ENCODE data around the gene NPAS3. TPM values are rescaled to one million over a fixed set of nuclear protein-coding genes. Genes with fewer than 3 reads are reported as not detected.

The NPAS3 gene
- total RNA-seq, 1 experiment from 2014 or later: 0.35 TPM

DNA sequence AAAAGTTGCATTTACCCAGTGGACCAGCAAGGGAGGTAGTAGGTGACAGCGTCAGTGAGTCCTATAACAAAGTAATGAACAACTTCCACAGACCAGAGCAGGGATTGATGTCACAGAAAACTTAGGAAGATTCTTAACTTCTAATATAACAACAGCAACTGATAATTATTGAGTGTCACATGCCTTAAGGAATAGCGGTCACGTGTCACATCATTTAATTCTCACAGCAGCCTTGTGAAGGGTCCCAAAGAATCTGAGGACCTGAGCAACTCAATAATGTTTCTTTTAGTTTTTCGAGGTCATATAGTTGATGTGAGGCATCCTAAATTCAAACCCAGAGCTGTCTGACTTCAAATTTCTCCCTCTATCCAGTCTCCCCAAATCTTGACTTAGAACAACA, 590.0 kb downstream of the NPAS3 start:
- Mint-ChIP-seq H3K36me3 (ENCODE audit: insufficient read depth, unreplicated experiment) (no peaks in the 10 kb centered on the region), H3K4me1 (ENCODE audit: insufficient read depth, unreplicated experiment) (peaks cover 25% of the 10 kb centered on the region), H3K4me3 (ENCODE audit: unreplicated experiment) (no peak overlapping the region), H3K27ac (ENCODE audit: low read depth, unreplicated experiment) (no peak overlapping the region), H3K9me3 (ENCODE audit: unreplicated experiment) (no peaks in the 10 kb centered on the region), H3K27me3 (ENCODE audit: insufficient read depth, unreplicated experiment) (no peaks in the 10 kb centered on the region)
- ChIA-PET POLR2A (no interaction called here), CTCF (no interaction called here)
- intact Hi-C loops (cut with micrococcal nuclease): no loop called here
- no TSS peak for BruUV-seq (replicated peaks)
- DNase-seq (ENCODE audit: unreplicated experiment): no peak
- TF ChIP-seq, protein P1, sequence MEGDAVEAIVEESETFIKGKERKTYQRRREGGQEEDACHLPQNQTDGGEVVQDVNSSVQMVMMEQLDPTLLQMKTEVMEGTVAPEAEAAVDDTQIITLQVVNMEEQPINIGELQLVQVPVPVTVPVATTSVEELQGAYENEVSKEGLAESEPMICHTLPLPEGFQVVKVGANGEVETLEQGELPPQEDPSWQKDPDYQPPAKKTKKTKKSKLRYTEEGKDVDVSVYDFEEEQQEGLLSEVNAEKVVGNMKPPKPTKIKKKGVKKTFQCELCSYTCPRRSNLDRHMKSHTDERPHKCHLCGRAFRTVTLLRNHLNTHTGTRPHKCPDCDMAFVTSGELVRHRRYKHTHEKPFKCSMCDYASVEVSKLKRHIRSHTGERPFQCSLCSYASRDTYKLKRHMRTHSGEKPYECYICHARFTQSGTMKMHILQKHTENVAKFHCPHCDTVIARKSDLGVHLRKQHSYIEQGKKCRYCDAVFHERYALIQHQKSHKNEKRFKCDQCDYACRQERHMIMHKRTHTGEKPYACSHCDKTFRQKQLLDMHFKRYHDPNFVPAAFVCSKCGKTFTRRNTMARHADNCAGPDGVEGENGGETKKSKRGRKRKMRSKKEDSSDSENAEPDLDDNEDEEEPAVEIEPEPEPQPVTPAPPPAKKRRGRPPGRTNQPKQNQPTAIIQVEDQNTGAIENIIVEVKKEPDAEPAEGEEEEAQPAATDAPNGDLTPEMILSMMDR (IDR thresholded peaks at IDR 0.05; ENCODE audit: unreplicated experiment): no peak

DNA sequence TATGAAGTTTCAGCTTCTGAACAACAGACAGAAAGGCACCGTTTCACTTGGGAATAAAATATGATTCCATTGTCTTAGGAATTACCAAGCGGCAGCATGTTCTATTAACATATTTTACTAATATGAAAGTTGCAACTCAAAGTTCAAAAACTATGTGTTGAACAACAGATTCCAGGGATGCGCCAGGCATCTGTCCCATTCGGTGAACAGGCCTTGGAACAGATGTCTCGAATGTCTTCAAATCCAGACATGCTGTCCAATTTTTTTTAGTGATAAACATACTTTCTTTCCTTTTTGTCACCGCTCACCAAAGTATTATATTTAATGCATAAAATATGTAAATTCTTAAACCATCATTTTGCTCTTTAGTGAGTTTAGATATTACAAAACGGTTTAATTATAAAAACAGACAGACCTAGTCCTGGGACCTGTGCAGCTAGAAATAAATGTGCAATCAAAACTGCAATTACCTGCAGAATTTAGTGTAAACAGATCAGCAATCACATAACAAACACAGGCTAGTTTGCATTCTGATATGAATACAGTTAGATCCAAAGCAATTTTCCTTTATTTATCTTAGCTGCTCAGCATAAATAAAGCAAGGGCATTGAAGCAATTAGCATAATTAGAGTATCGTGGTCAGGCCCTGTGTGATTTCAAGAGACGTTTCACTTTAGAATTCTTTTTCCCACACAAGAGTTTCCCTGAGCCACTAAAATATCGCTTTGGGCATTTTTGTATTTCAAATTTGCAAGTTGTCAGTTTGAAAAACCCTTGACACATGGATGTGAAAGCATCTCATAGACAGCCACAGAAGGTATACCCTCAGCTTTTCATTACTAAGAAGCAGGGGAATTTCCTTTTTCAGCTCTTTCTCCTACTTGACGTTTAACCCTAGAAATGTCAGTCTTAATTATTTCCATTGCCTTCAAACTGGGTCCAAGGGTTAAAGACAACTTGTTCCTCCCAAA, 591.4 kb downstream of the NPAS3 start:
- POLR2A ChIA-PET: interaction anchor here (0.6 kb wide), 1 partner anchor 72 kb away, joined by 3 read pairs; no protein-coding TSS in a partner anchor
- DNase-seq (ENCODE audit: unreplicated experiment): no peak
- intact Hi-C loops (cut with micrococcal nuclease): no loop called here
- no peak overlapping the region for H3K27ac Mint-ChIP-seq (ENCODE audit: low read depth, unreplicated experiment)
- H3K9me3 Mint-ChIP-seq (ENCODE audit: unreplicated experiment): no peaks in the 10 kb centered on the region
- TF ChIP-seq, protein P1 (IDR thresholded peaks at IDR 0.05; ENCODE audit: unreplicated experiment): no peak
- H3K36me3 Mint-ChIP-seq (ENCODE audit: insufficient read depth, unreplicated experiment): no peaks in the 10 kb centered on the region
- CTCF ChIA-PET: no interaction called here
- H3K4me1 Mint-ChIP-seq (ENCODE audit: insufficient read depth, unreplicated experiment): peaks cover 19% of the 10 kb centered on the region
- BruUV-seq (replicated peaks): no TSS peak
- no peak overlapping the region for H3K4me3 Mint-ChIP-seq (ENCODE audit: unreplicated experiment)
- H3K27me3 Mint-ChIP-seq (ENCODE audit: insufficient read depth, unreplicated experiment): no peaks in the 10 kb centered on the region

DNA sequence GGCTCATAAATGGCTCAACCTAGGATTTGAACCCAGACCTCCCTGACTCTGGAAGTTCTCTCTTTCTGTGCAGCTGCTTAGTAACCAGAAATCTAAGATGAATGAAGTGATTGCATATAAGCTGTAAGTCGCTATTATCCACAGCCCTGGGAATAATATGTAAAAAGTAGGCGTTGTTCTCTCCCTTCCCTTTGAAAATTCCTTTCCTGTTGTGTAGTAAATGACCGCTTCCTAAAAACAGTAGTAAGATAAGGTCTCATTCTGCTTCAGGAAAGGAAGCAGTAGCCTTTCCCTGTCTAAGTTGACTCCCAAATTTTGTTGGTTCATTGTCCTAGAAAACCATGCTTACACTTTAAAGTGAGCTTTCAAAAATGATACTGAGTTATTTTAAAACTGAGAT, 593.9 kb downstream of the NPAS3 start:
- no peak overlapping the region for H3K4me3 Mint-ChIP-seq (ENCODE audit: unreplicated experiment)
- no peaks in the 10 kb centered on the region for H3K27me3 Mint-ChIP-seq (ENCODE audit: insufficient read depth, unreplicated experiment)
- ChIA-PET CTCF (interaction anchor here (0.6 kb wide), 1 partner anchor 290 kb away, joined by 3 read pairs; no protein-coding TSS in a partner anchor), POLR2A (no interaction called here)
- BruUV-seq (replicated peaks): no TSS peak
- H3K27ac Mint-ChIP-seq (ENCODE audit: low read depth, unreplicated experiment): no peak overlapping the region
- no peaks in the 10 kb centered on the region for H3K4me1 Mint-ChIP-seq (ENCODE audit: insufficient read depth, unreplicated experiment)
- intact Hi-C loops (cut with micrococcal nuclease): no loop called here
- TF ChIP-seq, protein P1 (IDR thresholded peaks at IDR 0.05; ENCODE audit: unreplicated experiment): no peak
- H3K36me3 Mint-ChIP-seq (ENCODE audit: insufficient read depth, unreplicated experiment): no peaks in the 10 kb centered on the region
- DNase-seq (ENCODE audit: unreplicated experiment): no peak
- H3K9me3 Mint-ChIP-seq (ENCODE audit: unreplicated experiment): no peaks in the 10 kb centered on the region

DNA sequence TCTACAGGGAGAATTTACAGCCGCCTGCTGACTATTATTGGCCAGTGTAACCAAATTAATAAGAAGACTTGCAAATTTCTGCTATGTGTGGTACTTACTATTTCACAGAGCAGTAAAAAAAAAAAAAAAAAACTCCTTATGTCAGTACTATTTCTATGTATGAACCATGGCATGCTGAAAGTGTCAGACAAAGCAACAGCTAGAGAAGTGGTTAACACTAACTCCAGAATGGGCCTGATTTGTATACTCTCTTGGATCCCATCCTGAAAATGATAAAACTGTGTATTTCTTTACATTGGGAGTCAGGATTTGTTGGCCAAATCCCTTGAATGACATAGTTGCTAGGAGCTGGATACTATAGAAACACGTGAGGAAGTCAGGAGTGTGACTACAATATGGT, 595.4 kb downstream of the NPAS3 start:
- TF ChIP-seq, protein P1 (IDR thresholded peaks at IDR 0.05; ENCODE audit: unreplicated experiment): no peak
- ChIA-PET CTCF (no interaction called here), POLR2A (no interaction called here)
- no peak for DNase-seq (ENCODE audit: unreplicated experiment)
- H3K9me3 Mint-ChIP-seq (ENCODE audit: unreplicated experiment): no peaks in the 10 kb centered on the region
- no TSS peak for BruUV-seq (replicated peaks)
- no peak overlapping the region for H3K4me3 Mint-ChIP-seq (ENCODE audit: unreplicated experiment)
- H3K36me3 Mint-ChIP-seq (ENCODE audit: insufficient read depth, unreplicated experiment): no peaks in the 10 kb centered on the region
- H3K27me3 Mint-ChIP-seq (ENCODE audit: insufficient read depth, unreplicated experiment): no peaks in the 10 kb centered on the region
- no peaks in the 10 kb centered on the region for H3K4me1 Mint-ChIP-seq (ENCODE audit: insufficient read depth, unreplicated experiment)
- intact Hi-C loops (cut with micrococcal nuclease): no loop called here
- H3K27ac Mint-ChIP-seq (ENCODE audit: low read depth, unreplicated experiment): no peak overlapping the region
